Nephron progenitor cell (in vitro differentiated cells): ENCODE measurements around the gene ROGDI.
"Not testable (repeated sequence)": the region's sequence is repeated elsewhere in the genome, so short reads cannot be mapped to it uniquely, and the experiment has no call there.

ENCODE experiments used
- DNase-seq: peaks from one replicate; pipeline ENCODE4 v3.0.0; 2021
- H3K27ac Mint-ChIP-seq: 2 replicates; pipeline ENCODE4 v1.8.0; 2021; ENCODE audit warnings: mild to moderate bottlenecking, moderate library complexity, mixed read lengths
- H3K27me3 Mint-ChIP-seq: 2 replicates; pipeline ENCODE4 v1.8.0; 2021; ENCODE audit warnings: mild to moderate bottlenecking, low read depth, mixed read lengths; ENCODE audit not compliant: poor library complexity
- H3K36me3 Mint-ChIP-seq: 2 replicates; pipeline ENCODE4 v1.8.0; 2021; ENCODE audit warnings: low read depth, mixed read lengths
- H3K4me1 Mint-ChIP-seq: 2 replicates; pipeline ENCODE4 v1.8.0; 2021; ENCODE audit warnings: mixed read lengths
- H3K4me3 Mint-ChIP-seq: 2 replicates; pipeline ENCODE4 v1.8.0; 2021; ENCODE audit warnings: mild to moderate bottlenecking, moderate library complexity, mixed read lengths
- H3K9me3 Mint-ChIP-seq: 2 replicates; pipeline ENCODE4 v1.8.0; 2021; ENCODE audit warnings: mild to moderate bottlenecking, moderate library complexity, mixed read lengths
- TF ChIP-seq, protein P1 (sequence below): fragments of 200-600 bp; sonication (generic); IDR thresholded peaks from 2 replicates; pipeline ENCODE4 v1.5.0; 2021; ENCODE audit warnings: antibody characterized with exemption

Gene ROGDI

DNA sequence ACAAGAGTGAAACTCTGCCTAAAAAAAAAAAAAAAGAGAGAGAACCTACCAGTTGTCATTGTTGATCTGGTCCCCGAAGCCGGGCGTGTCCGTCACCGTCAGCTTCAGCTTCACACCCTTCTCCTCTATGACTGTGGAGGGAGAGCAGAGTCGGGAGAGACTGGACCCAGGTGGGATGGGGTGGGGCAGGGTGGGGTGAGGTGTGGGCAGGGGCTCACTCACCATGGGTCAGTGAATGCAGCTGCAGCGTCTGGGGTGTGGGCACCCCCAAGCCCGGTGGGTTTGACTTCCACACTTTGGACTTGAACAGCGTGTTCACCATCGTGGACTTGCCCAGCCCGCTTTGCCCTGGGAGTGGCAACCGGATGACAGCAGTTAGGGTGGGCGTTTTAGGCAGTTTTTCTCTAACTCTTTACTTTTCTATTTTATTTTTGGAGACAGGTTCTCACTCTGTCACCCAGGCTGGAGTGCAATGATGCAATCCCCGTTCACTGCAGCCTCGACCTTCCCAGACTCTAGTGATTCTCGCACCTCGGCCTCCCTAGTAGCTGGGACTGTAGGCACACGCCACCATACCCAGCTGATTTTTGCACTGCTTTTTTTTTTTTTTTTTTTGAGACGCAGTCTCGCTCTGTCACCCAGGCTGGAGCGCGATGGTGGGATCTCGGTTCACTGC is 16.5 kb downstream of the ROGDI start:
- no peaks in the 10 kb centered on the region for H3K9me3 Mint-ChIP-seq
- no peak overlapping the region for H3K4me3 Mint-ChIP-seq
- DNase-seq = no peak
- peaks cover 18% of the 10 kb centered on the region for H3K4me1 Mint-ChIP-seq
- TF ChIP-seq, protein P1, sequence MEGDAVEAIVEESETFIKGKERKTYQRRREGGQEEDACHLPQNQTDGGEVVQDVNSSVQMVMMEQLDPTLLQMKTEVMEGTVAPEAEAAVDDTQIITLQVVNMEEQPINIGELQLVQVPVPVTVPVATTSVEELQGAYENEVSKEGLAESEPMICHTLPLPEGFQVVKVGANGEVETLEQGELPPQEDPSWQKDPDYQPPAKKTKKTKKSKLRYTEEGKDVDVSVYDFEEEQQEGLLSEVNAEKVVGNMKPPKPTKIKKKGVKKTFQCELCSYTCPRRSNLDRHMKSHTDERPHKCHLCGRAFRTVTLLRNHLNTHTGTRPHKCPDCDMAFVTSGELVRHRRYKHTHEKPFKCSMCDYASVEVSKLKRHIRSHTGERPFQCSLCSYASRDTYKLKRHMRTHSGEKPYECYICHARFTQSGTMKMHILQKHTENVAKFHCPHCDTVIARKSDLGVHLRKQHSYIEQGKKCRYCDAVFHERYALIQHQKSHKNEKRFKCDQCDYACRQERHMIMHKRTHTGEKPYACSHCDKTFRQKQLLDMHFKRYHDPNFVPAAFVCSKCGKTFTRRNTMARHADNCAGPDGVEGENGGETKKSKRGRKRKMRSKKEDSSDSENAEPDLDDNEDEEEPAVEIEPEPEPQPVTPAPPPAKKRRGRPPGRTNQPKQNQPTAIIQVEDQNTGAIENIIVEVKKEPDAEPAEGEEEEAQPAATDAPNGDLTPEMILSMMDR = no peak
- H3K27ac Mint-ChIP-seq = no peak overlapping the region
- H3K36me3 Mint-ChIP-seq = no peaks in the 10 kb centered on the region
- H3K27me3 Mint-ChIP-seq = peaks cover 7% of the 10 kb centered on the region

DNA sequence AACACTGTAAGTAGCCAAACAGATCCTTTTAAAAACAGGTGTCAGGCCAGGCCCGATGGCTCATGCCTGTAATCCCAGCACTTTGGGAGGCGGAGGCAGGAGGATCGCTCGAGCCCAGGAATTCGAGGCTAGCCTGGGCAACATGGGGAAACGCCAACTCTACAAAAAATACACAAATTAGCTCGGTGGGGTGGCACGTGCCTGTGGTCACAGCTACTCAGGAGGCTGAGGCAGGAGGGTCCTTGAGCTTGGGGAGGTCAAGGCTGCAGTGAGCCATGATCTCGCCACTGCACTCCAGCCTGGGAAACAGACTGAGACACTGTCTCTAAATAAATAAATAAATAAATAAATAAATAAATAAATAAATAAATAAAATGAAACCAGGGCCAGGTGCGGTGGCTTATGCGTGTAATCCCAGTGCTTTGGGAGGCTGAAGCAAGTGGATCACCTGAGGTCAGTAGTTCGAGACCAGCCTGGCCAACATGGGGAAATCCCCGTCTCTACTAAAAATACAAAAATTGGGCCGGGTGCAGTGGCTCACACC is 17.9 kb downstream of the ROGDI start:
- DNase-seq, H3K27ac Mint-ChIP-seq, H3K36me3 Mint-ChIP-seq, H3K9me3 Mint-ChIP-seq, H3K4me3 Mint-ChIP-seq, H3K27me3 Mint-ChIP-seq: not testable (repeated sequence)
- peaks cover 17% of the 10 kb centered on the region for H3K4me1 Mint-ChIP-seq

DNA sequence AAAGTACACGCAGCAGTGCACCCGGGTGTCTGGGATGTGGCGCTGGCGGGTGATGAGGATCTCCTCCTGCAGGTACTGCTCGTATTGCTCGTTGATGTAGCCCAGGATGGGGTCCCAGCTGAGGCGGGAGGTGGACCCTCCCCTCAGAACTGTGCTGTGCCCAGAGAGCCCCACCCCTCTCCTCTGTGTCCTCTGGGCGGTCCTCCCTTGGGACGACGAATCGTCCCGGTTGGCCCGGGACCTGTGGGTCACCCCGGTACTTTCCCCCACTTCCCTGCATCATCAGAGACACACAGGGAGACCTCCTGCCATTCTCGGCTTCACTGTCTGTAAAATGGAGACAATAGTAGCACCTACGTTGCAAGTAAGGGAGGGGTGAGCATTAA is 18.5 kb downstream of the ROGDI start:
- Mint-ChIP-seq H3K27ac (no peak overlapping the region), H3K27me3 (peaks cover 10% of the 10 kb centered on the region), H3K36me3 (no peaks in the 10 kb centered on the region), H3K4me1 (peaks cover 13% of the 10 kb centered on the region), H3K4me3 (no peak overlapping the region), H3K9me3 (no peaks in the 10 kb centered on the region)
- TF ChIP-seq, protein P1 = no peak
- DNase-seq = no peak

DNA sequence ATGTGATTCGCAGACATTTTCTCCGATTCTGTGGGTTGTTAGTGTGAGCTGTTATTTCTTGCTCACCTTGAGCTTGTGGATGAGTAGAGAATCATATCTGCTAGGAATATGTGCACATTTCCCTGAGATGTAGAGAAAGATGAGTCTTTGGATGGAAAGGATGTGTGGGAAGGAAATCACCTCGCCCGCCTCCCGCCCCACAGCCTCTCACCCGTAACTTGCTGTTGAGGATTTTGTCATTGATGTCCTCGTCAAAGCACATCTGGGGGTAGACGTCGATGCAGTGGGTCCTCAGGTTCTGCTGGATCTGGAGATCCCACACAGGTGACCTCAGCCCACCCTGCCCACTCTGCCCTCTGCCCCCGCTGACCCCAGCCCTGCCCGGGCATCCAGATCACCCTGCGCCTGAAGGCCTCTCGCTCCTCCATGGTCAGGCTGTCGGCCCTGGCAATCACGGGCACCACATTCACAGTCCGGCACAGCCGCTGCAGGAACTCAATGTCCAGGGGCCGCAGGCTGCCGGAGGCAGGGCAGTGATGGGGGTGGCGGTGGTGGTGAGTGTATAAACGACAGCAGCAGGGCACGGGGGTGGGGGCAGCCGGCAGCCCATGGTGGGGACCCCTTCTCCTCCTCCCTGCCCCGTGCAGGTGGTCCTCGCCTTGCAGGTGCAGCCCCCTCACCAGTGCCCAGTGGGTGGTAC is 19.0 kb downstream of the ROGDI start:
- no peaks in the 10 kb centered on the region for H3K9me3 Mint-ChIP-seq
- no peak overlapping the region for H3K27ac Mint-ChIP-seq
- TF ChIP-seq, protein P1 = no peak
- H3K4me1 Mint-ChIP-seq = peaks cover 8% of the 10 kb centered on the region
- H3K27me3 Mint-ChIP-seq = peaks cover 10% of the 10 kb centered on the region
- no peak overlapping the region for H3K4me3 Mint-ChIP-seq
- H3K36me3 Mint-ChIP-seq = no peaks in the 10 kb centered on the region
- DNase-seq = no peak

DNA sequence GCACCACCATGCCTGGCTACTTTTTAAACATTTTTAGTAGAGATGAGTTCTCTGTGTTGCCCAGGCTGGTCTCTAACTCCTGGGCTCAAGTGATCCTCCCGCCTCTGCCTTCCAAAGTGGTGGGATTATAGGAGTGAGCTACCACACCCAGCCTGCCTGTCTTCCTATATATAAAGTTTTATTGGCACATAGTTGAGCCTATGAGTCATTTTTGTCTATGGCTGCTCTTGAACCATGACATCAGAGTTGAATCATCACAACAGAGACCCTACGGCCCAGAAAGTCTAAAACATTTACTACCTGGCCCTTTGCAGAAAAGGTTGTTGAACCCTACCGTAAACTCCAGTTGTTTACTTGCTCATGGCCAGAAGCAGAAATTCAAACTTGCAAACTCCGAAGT is 22.2 kb downstream of the ROGDI start:
- TF ChIP-seq, protein P1 = no peak
- Mint-ChIP-seq H3K4me3 (no peak overlapping the region), H3K27me3 (peaks cover 14% of the 10 kb centered on the region), H3K27ac (no peak overlapping the region), H3K9me3 (no peaks in the 10 kb centered on the region), H3K4me1 (no peaks in the 10 kb centered on the region), H3K36me3 (no peaks in the 10 kb centered on the region)
- DNase-seq = no peak

DNA sequence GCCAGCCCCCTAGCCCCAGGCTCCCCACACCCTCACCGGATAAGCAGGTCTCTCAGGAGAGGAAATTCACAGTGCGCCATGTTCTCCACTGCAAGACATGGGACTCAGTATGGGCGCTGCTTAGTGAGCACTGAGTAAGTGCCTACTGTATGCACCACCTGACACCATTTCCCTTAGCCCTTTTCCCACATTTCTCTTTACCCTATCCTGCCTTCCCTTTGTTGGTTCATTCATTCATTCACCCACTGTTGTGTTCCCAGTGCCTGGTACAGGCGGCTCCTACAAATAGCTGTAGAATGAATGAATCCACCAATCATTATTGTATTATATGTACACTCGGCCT is 24.4 kb downstream of the ROGDI start:
- no peaks in the 10 kb centered on the region for H3K36me3 Mint-ChIP-seq
- H3K4me1 Mint-ChIP-seq = no peaks in the 10 kb centered on the region
- no peak overlapping the region for H3K4me3 Mint-ChIP-seq

More for the DNA sequence above, 24.4 kb downstream of the ROGDI start:
- TF ChIP-seq, protein P1 = no peak
- no peak for DNase-seq
- Mint-ChIP-seq H3K27me3 (peaks cover 13% of the 10 kb centered on the region), H3K27ac (no peak overlapping the region), H3K9me3 (no peaks in the 10 kb centered on the region)
